DND-41 (cell line): ENCODE measurements around the gene SMAD9.

Source experiments
- ATAC-seq: fragments of 200-7000 bp; cut with Tn5 transposase; 3 replicates; pipeline ENCODE4 v1.9.1; 2021; ENCODE audit warnings: low read depth; ENCODE audit not compliant: insufficient read depth
- DNase-seq: peaks from one replicate; pipeline ENCODE4 v3.0.0-alpha.2; 2020
- H2AFZ ChIP-seq: 2 replicates; pipeline ENCODE4 v1.6.0; 2012; ENCODE audit warnings: low read depth, low read length
- H3K27ac ChIP-seq: 2 replicates; pipeline ENCODE4 v1.5.1; 2012; ENCODE audit warnings: low read length, inconsistent platforms
- H3K27me3 ChIP-seq: fragments of 200-600 bp; sonication (generic); 2 replicates; pipeline ENCODE4 v1.6.0; 2012; ENCODE audit warnings: low read length, mild to moderate bottlenecking, inconsistent platforms; ENCODE audit not compliant: insufficient read depth, poor library complexity
- H3K36me3 ChIP-seq: 2 replicates; pipeline ENCODE4 v1.5.1; 2012; ENCODE audit warnings: low read length, inconsistent platforms; ENCODE audit not compliant: insufficient read depth
- H3K4me1 ChIP-seq: 2 replicates; pipeline ENCODE4 v1.5.1; 2012; ENCODE audit warnings: mild to moderate bottlenecking, low read length; ENCODE audit not compliant: insufficient read depth
- H3K4me2 ChIP-seq: 2 replicates; pipeline ENCODE4 v1.6.0; 2012; ENCODE audit warnings: mild to moderate bottlenecking, moderate library complexity, low read length, inconsistent platforms; ENCODE audit not compliant: insufficient read depth
- H3K4me3 ChIP-seq, 2 experiments: fragments of 200-600 bp in 1 of 2; shearing (Covaris generic) in 1 of 2; 2 replicates each; pipeline ENCODE4 v1.5.1; 2012 to 2016; ENCODE audit warnings: inconsistent platforms in 2 of 2, low read length in 2 of 2, mild to moderate bottlenecking in 2 of 2, low read depth in 1 of 2, moderate library complexity in 1 of 2
- H3K79me2 ChIP-seq: 2 replicates; pipeline ENCODE4 v1.6.0; 2012; ENCODE audit warnings: low read length, inconsistent platforms; ENCODE audit not compliant: insufficient read depth
- H3K9ac ChIP-seq: 2 replicates; pipeline ENCODE4 v1.6.0; 2012; ENCODE audit warnings: low read depth, mild to moderate bottlenecking, inconsistent platforms, low read length, moderate library complexity
- H3K9me3 ChIP-seq: 2 replicates; pipeline ENCODE4 v1.5.1; 2012; ENCODE audit warnings: low read length, moderate library complexity, mild to moderate bottlenecking, inconsistent platforms; ENCODE audit not compliant: insufficient read depth, severe bottlenecking
- H4K20me1 ChIP-seq: 2 replicates; pipeline ENCODE4 v1.6.0; 2012; ENCODE audit warnings: low read length; ENCODE audit not compliant: insufficient read depth
- EZH2 ChIP-seq: IDR thresholded peaks from 3 replicates; pipeline ENCODE4 v1.6.1; 2012; ENCODE audit warnings: borderline replicate concordance, low read depth, mild to moderate bottlenecking, moderate library complexity, low read length, inconsistent platforms; ENCODE audit not compliant: severe bottlenecking
- TF ChIP-seq, protein P1 (sequence below): IDR thresholded peaks from 2 replicates; pipeline ENCODE4 v1.5.1; 2012; ENCODE audit warnings: borderline replicate concordance, low read length, moderate library complexity, mild to moderate bottlenecking; ENCODE audit not compliant: poor library complexity, severe bottlenecking; ENCODE audit errors: extremely low read depth

SMAD9 gene

DNA sequence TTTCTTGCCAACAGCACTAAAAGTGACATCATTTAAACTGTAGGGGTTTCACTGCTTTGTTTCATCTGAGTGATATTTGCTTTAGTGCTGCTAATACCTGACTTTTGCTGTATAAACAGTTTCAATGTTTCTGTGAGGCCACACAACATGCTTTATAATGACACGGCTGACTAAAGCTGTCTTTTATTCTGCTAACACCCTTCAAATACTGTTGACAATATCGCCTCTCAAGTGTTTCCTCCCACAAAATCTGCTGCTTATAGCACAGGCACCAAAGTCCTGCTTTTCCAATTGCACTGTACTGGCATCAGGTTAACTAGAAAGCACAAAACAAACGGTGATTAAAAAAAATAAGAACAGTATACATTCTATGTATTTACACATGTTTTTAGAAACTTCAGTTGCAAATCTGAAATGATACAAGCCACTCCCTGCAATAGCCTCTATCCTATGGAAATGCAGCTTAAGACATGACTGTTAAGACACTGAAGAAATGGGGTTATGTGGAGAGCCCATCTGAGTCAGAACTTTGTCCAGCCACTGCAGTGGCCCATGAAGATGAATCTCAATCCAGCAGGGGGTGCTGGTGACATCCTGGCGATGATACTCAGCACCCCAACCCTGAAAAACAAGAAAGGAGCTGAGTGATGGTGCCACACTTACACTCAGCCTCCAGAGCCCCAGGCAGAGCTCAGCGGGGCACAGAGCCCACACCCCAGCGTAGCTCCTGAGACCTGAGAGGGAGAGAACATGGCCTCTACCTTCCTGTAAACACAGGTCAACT is 71.6 kb downstream of the SMAD9 start:
- DNase-seq, result no peak

GRCh38 chr13:36847606-36848005 is 72.4 kb downstream of the SMAD9 start:
- H3K27ac ChIP-seq, result no peak overlapping the region

More for the DNA sequence above, 71.6 kb downstream of the SMAD9 start:
- H3K36me3 ChIP-seq, result peaks cover 3% of the 10 kb centered on the region; the same call in 1 of the 2 replicates
- H2AFZ ChIP-seq, result no peak overlapping the region
- peak; percentile 57 for ATAC-seq
- H4K20me1 ChIP-seq, result peaks cover 4% of the 10 kb centered on the region; the same call in 1 of the 2 replicates
- no peak overlapping the region for H3K27ac ChIP-seq
- H3K27me3 ChIP-seq, result no peaks in the 10 kb centered on the region
- H3K79me2 ChIP-seq, result no peaks in the 10 kb centered on the region
- no peaks in the 10 kb centered on the region for H3K9me3 ChIP-seq
- H3K4me3 ChIP-seq, result no peak overlapping the region
- H3K4me1 ChIP-seq, result no peaks in the 10 kb centered on the region
- no peak for TF ChIP-seq EZH2
- TF ChIP-seq, protein P1, sequence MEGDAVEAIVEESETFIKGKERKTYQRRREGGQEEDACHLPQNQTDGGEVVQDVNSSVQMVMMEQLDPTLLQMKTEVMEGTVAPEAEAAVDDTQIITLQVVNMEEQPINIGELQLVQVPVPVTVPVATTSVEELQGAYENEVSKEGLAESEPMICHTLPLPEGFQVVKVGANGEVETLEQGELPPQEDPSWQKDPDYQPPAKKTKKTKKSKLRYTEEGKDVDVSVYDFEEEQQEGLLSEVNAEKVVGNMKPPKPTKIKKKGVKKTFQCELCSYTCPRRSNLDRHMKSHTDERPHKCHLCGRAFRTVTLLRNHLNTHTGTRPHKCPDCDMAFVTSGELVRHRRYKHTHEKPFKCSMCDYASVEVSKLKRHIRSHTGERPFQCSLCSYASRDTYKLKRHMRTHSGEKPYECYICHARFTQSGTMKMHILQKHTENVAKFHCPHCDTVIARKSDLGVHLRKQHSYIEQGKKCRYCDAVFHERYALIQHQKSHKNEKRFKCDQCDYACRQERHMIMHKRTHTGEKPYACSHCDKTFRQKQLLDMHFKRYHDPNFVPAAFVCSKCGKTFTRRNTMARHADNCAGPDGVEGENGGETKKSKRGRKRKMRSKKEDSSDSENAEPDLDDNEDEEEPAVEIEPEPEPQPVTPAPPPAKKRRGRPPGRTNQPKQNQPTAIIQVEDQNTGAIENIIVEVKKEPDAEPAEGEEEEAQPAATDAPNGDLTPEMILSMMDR, result peak; percentile 43
- H3K9ac ChIP-seq, result no peak overlapping the region
- H3K4me2 ChIP-seq, result no peak overlapping the region

GRCh38 chr13:36841391-36841790 is 78.6 kb downstream of the SMAD9 start:
- Histone ChIP-seq H3K36me3 (peaks cover 6% of the 10 kb centered on the region; the same call in 1 of the 2 replicates), H3K27ac (no peak overlapping the region), H3K27me3 (no peaks in the 10 kb centered on the region), H2AFZ (no peak overlapping the region), H3K4me1 (no peaks in the 10 kb centered on the region), H3K9me3 (no peaks in the 10 kb centered on the region), H3K4me3 (no peak overlapping the region), H3K79me2 (no peaks in the 10 kb centered on the region), H3K9ac (no peak overlapping the region), H4K20me1 (peaks cover 12% of the 10 kb centered on the region; the same call in 1 of the 2 replicates), H3K4me2 (no peak overlapping the region)
- ATAC-seq, result no peak
- no peak for DNase-seq
- no peak for TF ChIP-seq EZH2
- TF ChIP-seq, protein P1, result peak; percentile 5

More at GRCh38 chr13:36847606-36848005, 72.4 kb downstream of the SMAD9 start:
- Histone ChIP-seq H2AFZ (no peak overlapping the region), H4K20me1 (peaks cover 4% of the 10 kb centered on the region; the same call in 1 of the 2 replicates), H3K4me3 (no peak overlapping the region), H3K9me3 (no peaks in the 10 kb centered on the region), H3K9ac (no peak overlapping the region), H3K79me2 (no peaks in the 10 kb centered on the region), H3K27me3 (no peaks in the 10 kb centered on the region), H3K36me3 (peaks cover 3% of the 10 kb centered on the region; the same call in 1 of the 2 replicates), H3K4me1 (no peaks in the 10 kb centered on the region), H3K4me2 (no peak overlapping the region)
- ATAC-seq (no peak), DNase-seq (no peak)
- no peak for TF ChIP-seq EZH2
- TF ChIP-seq, protein P1, result no peak
